A549 (cell line): ENCODE results near the gene ARHGAP26.
A peak's percentile ranks its signal among the peaks of the same experiment; 100 is the strongest.

Experiments used
- BHLHE40 ChIP-seq: IDR thresholded peaks from 2 replicates; pipeline ENCODE4 v1.6.1; 2012; ENCODE audit warnings: low read depth, low read length, inconsistent platforms
- CHD4 ChIP-seq: fragments of 200-600 bp; sonication (generic); IDR thresholded peaks from 2 replicates; pipeline ENCODE4 v1.6.1; 2016; ENCODE audit warnings: antibody characterized with exemption, mild to moderate bottlenecking, borderline replicate concordance
- EHF ChIP-seq: fragments of 250-450 bp; sonication (Bioruptor Pico); IDR thresholded peaks from 2 replicates; pipeline ENCODE4 v1.5.0; 2020; ENCODE audit warnings: mild to moderate bottlenecking
- HOXB5 ChIP-seq: fragments of 250-450 bp; sonication (Bioruptor Pico); IDR thresholded peaks from 2 replicates; pipeline ENCODE4 v1.5.0; 2020; ENCODE audit warnings: mild to moderate bottlenecking, moderate library complexity
- JUNB ChIP-seq: fragments of >200 bp; sonication (Bioruptor Twin); formaldehyde crosslinking; IDR thresholded peaks from 2 replicates; pipeline ENCODE4 v1.6.1; 2016
- MAZ ChIP-seq: fragments of 150-350 bp; IDR thresholded peaks from 2 replicates; pipeline ENCODE4 v1.6.1; 2014; ENCODE audit warnings: antibody characterized with exemption, low read depth, low read length, borderline replicate concordance
- POLR2A ChIP-seq: IDR thresholded peaks from 2 replicates; pipeline ENCODE4 v1.6.1; 2012; ENCODE audit warnings: mild to moderate bottlenecking, low read length
- RCOR1 ChIP-seq: fragments of 150-350 bp; IDR thresholded peaks from 2 replicates; pipeline ENCODE4 v1.6.1; 2014; ENCODE audit warnings: antibody characterized with exemption, low read length, low read depth
- SREBF2 ChIP-seq: fragments of 450-650 bp; IDR thresholded peaks from 2 replicates; pipeline ENCODE4 v1.6.1; 2014; ENCODE audit warnings: mild to moderate bottlenecking, moderate library complexity
- TF ChIP-seq, protein P1 (sequence below): fragments of >200 bp; sonication (Bioruptor Twin); formaldehyde crosslinking; IDR thresholded peaks from 3 replicates; pipeline ENCODE4 v1.5.1; 2016
- TF ChIP-seq, protein P2 (sequence below): IDR thresholded peaks from 2 replicates; pipeline ENCODE4 v1.6.1; 2012
- TF ChIP-seq, protein P3 (sequence below): fragments of >200 bp; sonication (Bioruptor Twin); formaldehyde crosslinking; IDR thresholded peaks from 3 replicates; pipeline ENCODE4 v1.6.1; 2016
- TF ChIP-seq, protein P4 (sequence below): IDR thresholded peaks from 2 replicates; pipeline ENCODE4 v1.6.1; 2012; ENCODE audit warnings: low read depth, borderline replicate concordance

DNA sequence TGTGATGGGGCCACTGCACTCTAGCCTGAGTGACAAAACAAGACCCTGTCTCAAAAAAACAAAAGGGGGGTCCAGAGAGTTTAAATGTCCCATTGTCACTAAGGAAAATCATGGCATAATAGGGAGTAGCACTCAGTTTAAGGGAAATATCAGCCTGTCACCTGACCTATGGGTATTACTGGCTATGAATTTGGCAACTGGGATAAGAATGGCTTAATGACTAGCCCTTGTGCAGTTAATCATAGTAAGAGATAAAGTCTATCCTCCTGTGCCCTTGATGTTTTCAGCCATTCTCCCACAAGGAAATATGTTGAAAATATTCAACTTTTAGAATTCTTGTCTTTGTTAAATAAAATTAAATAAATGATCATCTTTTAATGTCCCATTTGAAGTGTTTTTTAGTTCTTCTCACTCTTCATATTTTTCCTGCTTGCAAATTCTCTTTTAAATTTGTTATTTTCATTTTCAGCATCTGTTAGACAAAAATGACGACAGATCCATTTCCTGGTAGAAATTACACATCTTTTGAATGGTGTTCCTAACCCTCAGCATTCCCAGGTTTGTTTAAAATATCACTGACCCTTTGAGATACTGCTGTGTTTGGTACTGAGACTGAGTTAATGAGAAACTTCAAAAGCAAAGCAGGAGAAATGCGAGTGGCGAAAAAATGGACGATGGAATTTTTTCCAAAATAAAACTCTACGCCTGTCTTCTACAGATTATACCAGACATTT is 191.4 kb downstream of the ARHGAP26 start:
- TF ChIP-seq, protein P1, sequence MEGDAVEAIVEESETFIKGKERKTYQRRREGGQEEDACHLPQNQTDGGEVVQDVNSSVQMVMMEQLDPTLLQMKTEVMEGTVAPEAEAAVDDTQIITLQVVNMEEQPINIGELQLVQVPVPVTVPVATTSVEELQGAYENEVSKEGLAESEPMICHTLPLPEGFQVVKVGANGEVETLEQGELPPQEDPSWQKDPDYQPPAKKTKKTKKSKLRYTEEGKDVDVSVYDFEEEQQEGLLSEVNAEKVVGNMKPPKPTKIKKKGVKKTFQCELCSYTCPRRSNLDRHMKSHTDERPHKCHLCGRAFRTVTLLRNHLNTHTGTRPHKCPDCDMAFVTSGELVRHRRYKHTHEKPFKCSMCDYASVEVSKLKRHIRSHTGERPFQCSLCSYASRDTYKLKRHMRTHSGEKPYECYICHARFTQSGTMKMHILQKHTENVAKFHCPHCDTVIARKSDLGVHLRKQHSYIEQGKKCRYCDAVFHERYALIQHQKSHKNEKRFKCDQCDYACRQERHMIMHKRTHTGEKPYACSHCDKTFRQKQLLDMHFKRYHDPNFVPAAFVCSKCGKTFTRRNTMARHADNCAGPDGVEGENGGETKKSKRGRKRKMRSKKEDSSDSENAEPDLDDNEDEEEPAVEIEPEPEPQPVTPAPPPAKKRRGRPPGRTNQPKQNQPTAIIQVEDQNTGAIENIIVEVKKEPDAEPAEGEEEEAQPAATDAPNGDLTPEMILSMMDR, result no peak
- TF ChIP-seq RCOR1 (no peak), CHD4 (no peak), EHF (CRISPR knock-in tag) (no peak), JUNB (0 out of 2 replicates have a peak, but pooled peaks have one; percentile 28), SREBF2 (no peak), POLR2A (no peak), HOXB5 (CRISPR knock-in tag) (no peak), MAZ (no peak), BHLHE40 (no peak)
- TF ChIP-seq, protein P2, sequence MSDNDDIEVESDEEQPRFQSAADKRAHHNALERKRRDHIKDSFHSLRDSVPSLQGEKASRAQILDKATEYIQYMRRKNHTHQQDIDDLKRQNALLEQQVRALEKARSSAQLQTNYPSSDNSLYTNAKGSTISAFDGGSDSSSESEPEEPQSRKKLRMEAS, result no peak
- TF ChIP-seq, protein P3, sequence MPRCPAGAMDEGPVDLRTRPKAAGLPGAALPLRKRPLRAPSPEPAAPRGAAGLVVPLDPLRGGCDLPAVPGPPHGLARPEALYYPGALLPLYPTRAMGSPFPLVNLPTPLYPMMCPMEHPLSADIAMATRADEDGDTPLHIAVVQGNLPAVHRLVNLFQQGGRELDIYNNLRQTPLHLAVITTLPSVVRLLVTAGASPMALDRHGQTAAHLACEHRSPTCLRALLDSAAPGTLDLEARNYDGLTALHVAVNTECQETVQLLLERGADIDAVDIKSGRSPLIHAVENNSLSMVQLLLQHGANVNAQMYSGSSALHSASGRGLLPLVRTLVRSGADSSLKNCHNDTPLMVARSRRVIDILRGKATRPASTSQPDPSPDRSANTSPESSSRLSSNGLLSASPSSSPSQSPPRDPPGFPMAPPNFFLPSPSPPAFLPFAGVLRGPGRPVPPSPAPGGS, result no peak
- TF ChIP-seq, protein P4, sequence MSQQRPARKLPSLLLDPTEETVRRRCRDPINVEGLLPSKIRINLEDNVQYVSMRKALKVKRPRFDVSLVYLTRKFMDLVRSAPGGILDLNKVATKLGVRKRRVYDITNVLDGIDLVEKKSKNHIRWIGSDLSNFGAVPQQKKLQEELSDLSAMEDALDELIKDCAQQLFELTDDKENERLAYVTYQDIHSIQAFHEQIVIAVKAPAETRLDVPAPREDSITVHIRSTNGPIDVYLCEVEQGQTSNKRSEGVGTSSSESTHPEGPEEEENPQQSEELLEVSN, result no peak
